Body of pancreas (tissue), 4 donors: ENCODE measurements around the gene U2AF1.
"Not testable (repeated sequence)": the region's sequence is repeated elsewhere in the genome, so short reads cannot be mapped to it uniquely, and the experiment has no call there.

ENCODE experiments used
- CTCF ChIP-seq, 7 experiments: fragments of 450-650 bp in 4 of 7; fragments of 200-600 bp in 3 of 7; sonication (generic) in 3 of 7; IDR thresholded peaks; one replicate each; pipeline ENCODE4 v1.5.1; 2016 to 2019; ENCODE audit warnings: antibody characterized with exemption in 7 of 7
- POLR2A ChIP-seq, 3 donors: fragments of 450-650 bp; IDR thresholded peaks; one replicate each; pipeline ENCODE4 v1.6.1; 2016; ENCODE audit warnings: antibody characterized with exemption in 3 of 3, mild to moderate bottlenecking in 2 of 3

- not testable (repeated sequence) for TF ChIP-seq CTCF, POLR2A (IDR thresholded peaks at IDR 0.05)
Observed at GRCh38 chr21:43109006-43109405, 1.6 kb upstream of the U2AF1 start.
